HepG2 (cell line): ENCODE data around the gene AGRP. TPM values are rescaled to one million over a fixed set of nuclear protein-coding genes. Genes with fewer than 3 reads are reported as not detected.

Experiments
- ATAC-seq: fragments of 200-7000 bp; cut with Tn5 transposase; 3 replicates; pipeline ENCODE4 v1.9.1; 2020; ENCODE audit warnings: mild to moderate bottlenecking, moderate library complexity
- BruUV-seq: library from RNA; stranded (reverse); fragments of 400-500 nt; replicated peaks from 2 replicates; lab custom pipeline; 2021; lab: Mats Ljungman, UMichigan
- CTCF ChIA-PET: fragments of 300-600 bp; formaldehyde crosslinking; extraction: SDS; loops from one replicate; lab custom pipeline; 2021; ENCODE audit warnings: low total read pairs, inconsistent platforms, low intra/inter-chr PET ratio; lab: Yijun Ruan, JAX
- POLR2A ChIA-PET: fragments of 350-600 bp; sonication (Branson Sonifier 250); formaldehyde crosslinking; loops from one replicate; lab custom pipeline; 2020; ENCODE audit warnings: antibody characterized with exemption, inconsistent platforms; lab: Yijun Ruan, JAX
- DNase-seq: peaks from one replicate; pipeline ENCODE4 v3.0.0-alpha.2; 2015; ENCODE audit warnings: low spot score
- FAIRE-seq: peaks from 3 replicates; lab custom pipeline; 2011; peaks lifted over from hg19 to GRCh38; lab: Jason Lieb, UNC
- H2AFZ ChIP-seq: one replicate; pipeline ENCODE4 v1.6.1; 2011; ENCODE audit warnings: low read length, inconsistent platforms
- H3K27ac ChIP-seq: fragments of 300-600 bp; 3 replicates; pipeline ENCODE4 v1.8.0; 2011; ENCODE audit warnings: mixed run types, mild to moderate bottlenecking, mixed read lengths, low read length, inconsistent platforms; ENCODE audit not compliant: insufficient read depth; ENCODE audit errors: extremely low read length
- H3K27me3 ChIP-seq, 2 experiments: fragments of 200-600 bp in 1 of 2; 2 replicates in 1 of 2; 3 replicates in 1 of 2; pipeline versions ENCODE4 v1.6.0 to v1.8.0; 2011; ENCODE audit warnings: low read length in 2 of 2, mild to moderate bottlenecking in 2 of 2, moderate library complexity in 2 of 2, inconsistent platforms in 1 of 2; ENCODE audit not compliant: insufficient read depth in 2 of 2, control insufficient read depth in 1 of 2
- H3K36me3 ChIP-seq, 2 experiments: fragments of 200-600 bp in 1 of 2; replicated peaks in 1 of 2; 2 replicates in 1 of 2; 3 replicates in 1 of 2; pipeline versions ENCODE4 v1.5.1 to v1.8.0; 2011; ENCODE audit warnings: low read length in 2 of 2, inconsistent platforms in 1 of 2; ENCODE audit not compliant: insufficient read depth in 2 of 2, control insufficient read depth in 1 of 2
- H3K4me1 ChIP-seq: 2 replicates; pipeline ENCODE4 v1.5.1; 2012; ENCODE audit warnings: low read length, inconsistent platforms; ENCODE audit not compliant: insufficient read depth
- H3K4me2 ChIP-seq: 2 replicates; pipeline ENCODE4 v1.6.0; 2011; ENCODE audit warnings: low read depth, low read length, inconsistent platforms
- H3K4me3 ChIP-seq, 3 experiments: fragments of 200-600 bp in 1 of 3; sonication (generic), shearing (Covaris generic) in 1 of 3; replicated peaks in 1 of 3; 2 replicates each; pipeline ENCODE4 v1.5.1; 2011 to 2016; ENCODE audit warnings: low read length in 3 of 3, inconsistent platforms in 2 of 3, low read depth in 2 of 3, mild to moderate bottlenecking in 2 of 3, control low read depth in 1 of 3, mixed read lengths in 1 of 3; ENCODE audit not compliant: insufficient read depth in 1 of 3
- H3K79me2 ChIP-seq: one replicate; pipeline ENCODE4 v1.6.1; 2011; ENCODE audit warnings: low read length, inconsistent platforms; ENCODE audit not compliant: insufficient read depth
- H3K9ac ChIP-seq: 2 replicates; pipeline ENCODE4 v1.6.0; 2011; ENCODE audit warnings: mild to moderate bottlenecking, low read depth, low read length, inconsistent platforms; ENCODE audit not compliant: insufficient read depth
- H3K9me3 ChIP-seq: 2 replicates; pipeline ENCODE4 v1.5.1; 2012; ENCODE audit warnings: mild to moderate bottlenecking, low read length
- H4K20me1 ChIP-seq: 2 replicates; pipeline ENCODE4 v1.6.0; 2011; ENCODE audit warnings: inconsistent platforms, mild to moderate bottlenecking, low read length, moderate library complexity; ENCODE audit not compliant: insufficient read depth
- AGO2 ChIP-seq: fragments of 200-400 bp; formaldehyde crosslinking; optimal IDR thresholded peaks from 2 replicates; pipeline ENCODE3; 2017; ENCODE audit warnings: mild to moderate bottlenecking, low read depth, low read length, moderate library complexity
- NFE2L1 ChIP-seq: sonication (generic); formaldehyde crosslinking; IDR thresholded peaks from 2 replicates; pipeline ENCODE4 v1.4.0; 2020; ENCODE audit warnings: missing genetic modification reagents, mild to moderate bottlenecking, borderline replicate concordance
- TERF1 ChIP-seq: sonication (generic); formaldehyde crosslinking; IDR thresholded peaks from 2 replicates; pipeline ENCODE4 v1.8.0; 2022; ENCODE audit warnings: mild to moderate bottlenecking, missing genetic modification reagents, moderate library complexity
- ZNF512 ChIP-seq: sonication (generic); formaldehyde crosslinking; IDR thresholded peaks from 2 replicates; pipeline ENCODE4 v1.4.0; 2020; ENCODE audit warnings: mild to moderate bottlenecking, missing genetic modification reagents
- ZNF570 ChIP-seq: sonication (generic); formaldehyde crosslinking; IDR thresholded peaks from 2 replicates; pipeline ENCODE4 v1.4.0; 2020; ENCODE audit warnings: mild to moderate bottlenecking, missing genetic modification reagents, borderline replicate concordance
- WGBS: methylation state at CpG from one replicate; pipeline ENCODE4 v1.1.6; 2017; ENCODE audit warnings: low lambda C conversion rate; 5-methylcytosine and 5-hydroxymethylcytosine counted together
- in situ Hi-C: cut with HindIII; loops from 2 replicates; pipeline ENCODE4 v1.10.0; 2017; ENCODE audit warnings: low pct_unique_long_range_greater_than_20kb; ENCODE audit not compliant: extremely low pct_ligation_motif_present
- intact Hi-C: fragments of 100-400 bp; cut with micrococcal nuclease; formaldehyde crosslinking; loops from one replicate; pipeline ENCODE4 v1.10.0; 2022; ENCODE audit not compliant: unreplicated experiment
- polyA plus RNA-seq, 8 experiments: library from polyadenylated mRNA; depleted of rRNA in 3 of 8; stranded (reverse) in 7 of 8; unstranded in 1 of 8; fragments of >200 nt; fragmentation: Illumina TruSeq in 4 of 8; extraction: Trizol in 4 of 8; gene quantifications; 2 replicates each; pipeline versions ENCODE4 v1.2.1 to v1.2.3, GENCODE V29; 2011 to 2016; ENCODE audit warnings: low read depth in 4 of 8, missing spikeins in 1 of 8, mixed read lengths in 1 of 8; ENCODE audit not compliant: insufficient read depth in 1 of 8
- total RNA-seq, 5 experiments: library from RNA; depleted of rRNA; stranded (reverse); fragments of >200 nt; fragmentation: Illumina TruSeq; extraction: Trizol; gene quantifications; 2 replicates each; pipeline ENCODE4 v1.2.3, GENCODE V29; 2016; ENCODE audit warnings: low read depth in 1 of 5

The AGRP gene
- total and polyA plus RNA-seq, 2 of the 13 experiments (the other 11 are each of a cell fraction or from before 2014, with no cell fraction given) = not detected

GRCh38 chr16:67441271-67441753 is 42.0 kb downstream of the AGRP start:
- in situ Hi-C loops (no loop called here), intact Hi-C loops (no loop called here)
- peaks cover 26% of the 10 kb centered on the region for H3K4me1 ChIP-seq
- H4K20me1 ChIP-seq = no peaks in the 10 kb centered on the region
- POLR2A ChIA-PET = interaction anchor here (0.9 to 1.1 kb wide), 2 partner anchors 10 to 19 kb away, joined by 3 read pairs; partner anchors contain the start of gene HSD11B2
- TF ChIP-seq AGO2 (peak; percentile 31), ZNF570 (no peak)
- TF ChIP-seq, all 625 proteins: peak for 1
- H3K9ac ChIP-seq = no peak overlapping the region
- BruUV-seq = no TSS peak
- CTCF ChIA-PET = no interaction called here
- DNase-seq (no peak), FAIRE-seq (no peak), ATAC-seq (no peak)
- no peaks in the 10 kb centered on the region for H3K27me3 ChIP-seq
- H3K9me3 ChIP-seq = no peaks in the 10 kb centered on the region
- H3K79me2 ChIP-seq = no peaks in the 10 kb centered on the region
- H3K4me3 ChIP-seq = no peak overlapping the region
- no peak overlapping the region for H3K27ac ChIP-seq
- H2AFZ ChIP-seq = no peak overlapping the region
- no peak overlapping the region for H3K4me2 ChIP-seq
- 94% methylated on average over 17 of the region's 17 CpGs for WGBS
- peaks cover 13 to 36% of the 10 kb centered on the region in 2 experiments; a peak in 4 of 5 replicates for H3K36me3 ChIP-seq

- H3K4me3 ChIP-seq = no peak overlapping the region
- H2AFZ ChIP-seq = no peak overlapping the region
- H3K27ac ChIP-seq = no peak overlapping the region
- TF ChIP-seq TERF1 (CRISPR knock-in tag) = no peak
- TF ChIP-seq NFE2L1 (CRISPR knock-in tag) = no peak
- no peak for TF ChIP-seq ZNF512 (CRISPR knock-in tag)
- TF ChIP-seq, all 625 proteins: peak for 0
- WGBS = 98% methylated on average over 19 of the region's 19 CpGs
- H3K36me3 ChIP-seq = peaks cover 11 to 36% of the 10 kb centered on the region in 2 experiments; a peak in 4 of 5 replicates
- no peak for FAIRE-seq
- no peak for ATAC-seq
- H3K9ac ChIP-seq = no peak overlapping the region
- no peak for DNase-seq
- H3K4me2 ChIP-seq = no peak overlapping the region
- CTCF ChIA-PET = no interaction called here
- no peaks in the 10 kb centered on the region for H3K9me3 ChIP-seq
- H3K4me1 ChIP-seq = peaks cover 2% of the 10 kb centered on the region; the same call in 1 of the 2 replicates
- H3K27me3 ChIP-seq = no peaks in the 10 kb centered on the region
- no TSS peak for BruUV-seq
- H4K20me1 ChIP-seq = no peaks in the 10 kb centered on the region
- intact Hi-C loops (no loop called here), in situ Hi-C loops (no loop called here)
- POLR2A ChIA-PET = no interaction called here
- no peaks in the 10 kb centered on the region for H3K79me2 ChIP-seq
Observed at GRCh38 chr16:67438824-67439393, 44.4 kb downstream of the AGRP start.
